K562 (cell line): ENCODE measurements around the gene CEMIP. TPM values are rescaled to one million over a fixed set of nuclear protein-coding genes. Genes with fewer than 3 reads are reported as not detected.

Experiments used
- ATAC-seq: fragments of 200-7000 bp; cut with Tn5 transposase; 3 replicates; pipeline ENCODE4 v1.9.1; 2020; ENCODE audit warnings: moderate library complexity
- BruUV-seq: library from RNA; stranded (reverse); fragments of 400-500 nt; replicated peaks from 2 replicates; lab custom pipeline; 2021; lab: Mats Ljungman, UMichigan
- CTCF ChIA-PET: fragments of 300-600 bp; formaldehyde crosslinking; extraction: SDS; loops from one replicate; lab custom pipeline; 2021; ENCODE audit warnings: low intra/inter-chr PET ratio; lab: Yijun Ruan, JAX
- POLR2A ChIA-PET: fragments of 300-600, 350-650 bp; sonication (Branson Sonifier 250); formaldehyde crosslinking; extraction: SDS; loops from one replicate; lab custom pipeline; 2021; ENCODE audit warnings: antibody characterized with exemption, inconsistent platforms; lab: Yijun Ruan, JAX
- DNase-seq, 4 experiments: peaks; one replicate each; pipeline versions ENCODE4 v3.0.0 to v3.0.0-alpha.2; 2011 to 2018; ENCODE audit warnings: low spot score in 3 of 4, mixed read lengths in 3 of 4; ENCODE audit errors: extremely low read depth in 1 of 4
- FAIRE-seq: peaks from 2 replicates; lab custom pipeline; 2011; peaks lifted over from hg19 to GRCh38; lab: Jason Lieb, UNC
- H2AFZ ChIP-seq: 2 replicates; pipeline ENCODE4 v1.6.0; 2011; ENCODE audit warnings: low read depth, low read length, control low read depth, inconsistent platforms
- H3K27ac ChIP-seq: fragments of 200-600 bp; 3 replicates; pipeline ENCODE4 v1.8.0; 2011; ENCODE audit warnings: low read depth, mild to moderate bottlenecking, control low read depth, inconsistent platforms, low read length, moderate library complexity, mixed read lengths; ENCODE audit errors: extremely low read depth
- H3K27me3 ChIP-seq, 2 experiments: fragments of 300-600 bp in 1 of 2; 2 replicates in 1 of 2; 3 replicates in 1 of 2; pipeline versions ENCODE4 v1.6.0 to v1.8.0; 2011; ENCODE audit warnings: inconsistent platforms in 2 of 2, low read length in 2 of 2, mild to moderate bottlenecking in 1 of 2, mixed read lengths in 1 of 2, moderate library complexity in 1 of 2; ENCODE audit not compliant: control insufficient read depth in 2 of 2, insufficient read depth in 2 of 2
- H3K36me3 ChIP-seq: fragments of 300-600 bp; 3 replicates; pipeline ENCODE4 v1.8.0; 2011; ENCODE audit warnings: mild to moderate bottlenecking, low read length, inconsistent platforms; ENCODE audit not compliant: control insufficient read depth, insufficient read depth
- H3K4me1 ChIP-seq, 2 experiments: fragments of 200-600 bp in 1 of 2; replicated peaks in 1 of 2; 2 replicates in 1 of 2; 3 replicates in 1 of 2; pipeline versions ENCODE4 v1.5.1 to v1.8.0; 2011; ENCODE audit warnings: inconsistent platforms in 2 of 2, low read length in 2 of 2, mild to moderate bottlenecking in 1 of 2, mixed read lengths in 1 of 2, moderate library complexity in 1 of 2; ENCODE audit not compliant: control insufficient read depth in 2 of 2, insufficient read depth in 2 of 2
- H3K4me2 ChIP-seq: 2 replicates; pipeline ENCODE4 v1.6.1; 2011; ENCODE audit warnings: low read length, control low read depth, inconsistent platforms, mixed read lengths; ENCODE audit not compliant: insufficient read depth
- H3K4me3 ChIP-seq: fragments of 200-600 bp; sonication (generic), shearing (Covaris generic); 2 replicates; pipeline ENCODE4 v1.5.1; 2016; ENCODE audit warnings: control low read depth, inconsistent platforms
- H3K79me2 ChIP-seq: fragments of 200-600 bp; 3 replicates; pipeline ENCODE4 v1.8.0; 2011; ENCODE audit warnings: low read length, inconsistent platforms; ENCODE audit not compliant: control insufficient read depth, insufficient read depth
- H3K9ac ChIP-seq, 2 experiments: 2 replicates each; pipeline versions ENCODE4 v1.6.0 to v1.6.1; 2011; ENCODE audit warnings: low read depth in 2 of 2, low read length in 2 of 2, control low read depth in 1 of 2, inconsistent platforms in 1 of 2, mild to moderate bottlenecking in 1 of 2, mixed read lengths in 1 of 2; ENCODE audit not compliant: insufficient read depth in 1 of 2
- H3K9me1 ChIP-seq: one replicate; pipeline ENCODE4 v1.6.0; 2011; ENCODE audit warnings: inconsistent platforms, mild to moderate bottlenecking, low read length, moderate library complexity; ENCODE audit not compliant: control insufficient read depth, insufficient read depth
- H3K9me3 ChIP-seq: replicated peaks from 2 replicates; pipeline ENCODE4 v1.5.1; 2011; ENCODE audit warnings: low read depth, low read length, inconsistent platforms; ENCODE audit not compliant: control insufficient read depth, insufficient read depth
- H4K20me1 ChIP-seq: replicated peaks from 2 replicates; pipeline ENCODE4 v1.6.1; 2011; ENCODE audit warnings: low read length, inconsistent platforms, mixed read lengths; ENCODE audit not compliant: control insufficient read depth, insufficient read depth
- ARID2 ChIP-seq: fragments of 450-650 bp; IDR thresholded peaks from 2 replicates; pipeline ENCODE4 v1.6.1; 2017; ENCODE audit warnings: antibody characterized with exemption, mild to moderate bottlenecking
- BACH1 ChIP-seq: fragments of 200-800 bp; sonication (Bioruptor generic); IDR thresholded peaks from 2 replicates; pipeline ENCODE4 v1.6.1; 2016; ENCODE audit warnings: missing genetic modification characterization, missing compliant biosample characterization
- MXI1 ChIP-seq: IDR thresholded peaks from 2 replicates; pipeline ENCODE4 v1.6.1; 2011; ENCODE audit warnings: low read depth, mild to moderate bottlenecking, improper control_type of control experiment, low read length
- NFE2L1 ChIP-seq: fragments of 450-650 bp; IDR thresholded peaks from 2 replicates; pipeline ENCODE4 v1.6.1; 2016; ENCODE audit warnings: missing genetic modification characterization, low read depth, mild to moderate bottlenecking, missing compliant biosample characterization, moderate library complexity, borderline replicate concordance
- PHTF2 ChIP-seq: fragments of 250-450 bp; sonication (Bioruptor Pico); IDR thresholded peaks from 2 replicates; pipeline ENCODE4 v1.5.0; 2021; ENCODE audit warnings: mild to moderate bottlenecking
- TAF7 ChIP-seq: fragments of 450-650 bp; IDR thresholded peaks from 2 replicates; pipeline ENCODE4 v1.6.1; 2016; ENCODE audit warnings: missing genetic modification characterization, missing compliant biosample characterization
- TARDBP ChIP-seq: fragments of 450-650 bp; IDR thresholded peaks from 2 replicates; pipeline ENCODE4 v1.6.1; 2016
- TCF7 ChIP-seq: sonication (generic); IDR thresholded peaks from 2 replicates; pipeline ENCODE4 v1.6.1; 2016; ENCODE audit warnings: antibody characterized with exemption, borderline replicate concordance
- ZNF384 ChIP-seq: IDR thresholded peaks from 2 replicates; pipeline ENCODE4 v1.6.1; 2012; ENCODE audit warnings: low read depth, low read length, improper control_type of control experiment
- ZNF408 ChIP-seq: fragments of 250-450 bp; sonication (Bioruptor Pico); IDR thresholded peaks from 2 replicates; pipeline ENCODE4 v1.4.0; 2020; ENCODE audit warnings: low read depth, mild to moderate bottlenecking, moderate library complexity
- ZNF740 ChIP-seq, 3 experiments: fragments of 200-800 bp in 1 of 3; sonication (Bioruptor generic) in 1 of 3; sonication (generic) in 1 of 3; formaldehyde crosslinking in 1 of 3; IDR thresholded peaks; 2 replicates each; pipeline versions ENCODE4 v1.6.1 to v1.8.0; 2016 to 2022; ENCODE audit warnings: mild to moderate bottlenecking in 2 of 3, missing compliant biosample characterization in 2 of 3, missing genetic modification characterization in 2 of 3, missing genetic modification reagents in 1 of 3
- ZSCAN29 ChIP-seq: fragments of 450-650 bp; IDR thresholded peaks from 2 replicates; pipeline ENCODE4 v1.6.1; 2017
- WGBS: fragments of 100-300 bp; shearing (Covaris generic); methylation state at CpG from one replicate; pipeline ENCODE4 v1.1.6; 2016; ENCODE audit warnings: low coverage, mixed read lengths; ENCODE audit not compliant: insufficient coverage; ENCODE audit errors: missing lambda C conversion rate; 5-methylcytosine and 5-hydroxymethylcytosine counted together
- in situ Hi-C: fragments of 300-500 bp; cut with MboI; formaldehyde crosslinking; loops from 4 replicates; pipeline ENCODE4 v1.15.0; 2018; ENCODE audit warnings: inconsistent platforms, mixed read lengths
- intact Hi-C: fragments of 100-400 bp; cut with micrococcal nuclease; formaldehyde crosslinking; loops from 2 replicates; pipeline ENCODE4 v1.14.2; 2022
- polyA plus RNA-seq, 8 experiments: library from polyadenylated mRNA; depleted of rRNA in 4 of 8; stranded (reverse) in 5 of 8; unstranded in 3 of 8; fragments of >200 nt; fragmentation: Nextera tagmentation in 2 of 8; fragmentation: Illumina TruSeq in 1 of 8; extraction: Ambion mirVana in 2 of 8; extraction: Trizol in 1 of 8; gene quantifications; 2 replicates each; pipeline versions ENCODE4 v1.2.1 to v1.2.3, GENCODE V29; 2011 to 2014; ENCODE audit warnings: inconsistent platforms in 1 of 8, missing spikeins in 1 of 8
- total RNA-seq, 7 experiments: library from RNA; depleted of rRNA in 6 of 7; stranded (reverse); fragments of >200 nt in 6 of 7; fragmentation: Illumina TruSeq in 2 of 7; extraction: Trizol in 2 of 7; gene quantifications; 2 replicates each; pipeline versions ENCODE4 v1.2.1 to v1.2.3, GENCODE V29; 2011 to 2021; ENCODE audit warnings: low replicate concordance in 1 of 7
- TF ChIP-seq, protein P1 (sequence below): IDR thresholded peaks from 2 replicates; pipeline ENCODE4 v1.6.1; 2016; ENCODE audit warnings: missing genetic modification characterization, missing compliant biosample characterization

The CEMIP gene
- total and polyA plus RNA-seq, 9 of the 15 experiments (the other 6 are each of a cell fraction or from before 2014, with no cell fraction given): 0.33 TPM; not detected in 8

DNA sequence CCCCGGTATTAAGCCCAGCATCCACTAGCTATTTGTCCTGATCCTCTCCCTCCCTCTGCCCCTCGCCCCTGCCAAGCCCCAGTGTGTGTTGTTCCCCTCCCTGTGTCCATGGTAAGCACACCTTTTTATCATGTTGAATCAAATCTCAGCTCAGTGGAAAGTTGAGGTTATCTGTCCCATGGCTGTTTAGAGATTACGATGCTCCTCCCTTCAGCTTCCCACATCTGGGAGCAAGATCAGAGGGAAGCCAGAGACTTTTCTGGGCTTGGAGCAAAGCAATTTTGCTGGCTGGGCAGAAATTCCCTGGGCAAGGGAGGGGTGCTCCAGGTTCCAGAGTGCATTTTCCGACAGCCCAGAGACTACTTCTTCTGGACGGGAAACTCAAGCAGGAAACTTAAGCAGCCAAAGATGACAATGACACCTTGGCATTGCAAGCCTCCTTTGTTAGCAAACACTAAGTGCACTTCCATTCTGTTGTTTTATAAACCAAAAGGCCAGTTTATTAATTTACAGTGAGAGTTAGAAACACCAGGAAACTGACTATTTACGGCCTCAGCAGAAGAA, 105.9 kb downstream of the CEMIP start:
- Histone ChIP-seq H3K9me1 (no peaks in the 10 kb centered on the region), H3K9ac (no peak overlapping the region), H3K27ac (no peak overlapping the region), H3K27me3 (peaks cover 42 to 59% of the 10 kb centered on the region in 2 experiments), H3K36me3 (no peaks in the 10 kb centered on the region), H3K4me3 (no peak overlapping the region), H3K9me3 (no peaks in the 10 kb centered on the region), H3K79me2 (no peaks in the 10 kb centered on the region), H2AFZ (no peak overlapping the region), H4K20me1 (no peaks in the 10 kb centered on the region), H3K4me1 (no peaks in the 10 kb centered on the region), H3K4me2 (no peak overlapping the region)
- no TSS peak for BruUV-seq
- intact Hi-C loops (no loop called here), in situ Hi-C loops (no loop called here)
- WGBS: 3% methylated on average over 6 of the region's 6 CpGs
- ATAC-seq (no peak), DNase-seq (no peak), FAIRE-seq (no peak)
- POLR2A ChIA-PET: interaction anchor here (0.7 kb wide), 1 partner anchor 184 kb away, joined by 3 read pairs; no protein-coding TSS in a partner anchor
- CTCF ChIA-PET: no interaction called here
- TF ChIP-seq ZSCAN29 (no peak), BACH1 (tag) (no peak), TARDBP (no peak), ZNF408 (CRISPR knock-in tag) (no peak), MXI1 (no peak), ZNF740 (CRISPR knock-in tag; IDR thresholded peaks at IDR 0.05) (no peak), ZNF740 (tag; IDR thresholded peaks at IDR 0.05) (no peak), ARID2 (no peak), NFE2L1 (tag) (no peak), TAF7 (tag) (no peak), PHTF2 (no peak), TCF7 (no peak), ZNF384 (no peak)
- TF ChIP-seq, protein P1, sequence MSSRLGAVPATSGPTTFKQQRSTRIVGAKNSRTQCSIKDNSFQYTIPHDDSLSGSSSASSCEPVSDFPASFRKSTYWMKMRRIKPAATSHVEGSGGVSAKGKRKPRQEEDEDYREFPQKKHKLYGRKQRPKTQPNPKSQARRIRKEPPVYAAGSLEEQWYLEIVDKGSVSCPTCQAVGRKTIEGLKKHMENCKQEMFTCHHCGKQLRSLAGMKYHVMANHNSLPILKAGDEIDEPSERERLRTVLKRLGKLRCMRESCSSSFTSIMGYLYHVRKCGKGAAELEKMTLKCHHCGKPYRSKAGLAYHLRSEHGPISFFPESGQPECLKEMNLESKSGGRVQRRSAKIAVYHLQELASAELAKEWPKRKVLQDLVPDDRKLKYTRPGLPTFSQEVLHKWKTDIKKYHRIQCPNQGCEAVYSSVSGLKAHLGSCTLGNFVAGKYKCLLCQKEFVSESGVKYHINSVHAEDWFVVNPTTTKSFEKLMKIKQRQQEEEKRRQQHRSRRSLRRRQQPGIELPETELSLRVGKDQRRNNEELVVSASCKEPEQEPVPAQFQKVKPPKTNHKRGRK (tag): no peak
